Measurements from ENCODE around the gene C2orf80.
A peak's percentile ranks its signal among the peaks of the same experiment; 100 is the strongest.

DNA sequence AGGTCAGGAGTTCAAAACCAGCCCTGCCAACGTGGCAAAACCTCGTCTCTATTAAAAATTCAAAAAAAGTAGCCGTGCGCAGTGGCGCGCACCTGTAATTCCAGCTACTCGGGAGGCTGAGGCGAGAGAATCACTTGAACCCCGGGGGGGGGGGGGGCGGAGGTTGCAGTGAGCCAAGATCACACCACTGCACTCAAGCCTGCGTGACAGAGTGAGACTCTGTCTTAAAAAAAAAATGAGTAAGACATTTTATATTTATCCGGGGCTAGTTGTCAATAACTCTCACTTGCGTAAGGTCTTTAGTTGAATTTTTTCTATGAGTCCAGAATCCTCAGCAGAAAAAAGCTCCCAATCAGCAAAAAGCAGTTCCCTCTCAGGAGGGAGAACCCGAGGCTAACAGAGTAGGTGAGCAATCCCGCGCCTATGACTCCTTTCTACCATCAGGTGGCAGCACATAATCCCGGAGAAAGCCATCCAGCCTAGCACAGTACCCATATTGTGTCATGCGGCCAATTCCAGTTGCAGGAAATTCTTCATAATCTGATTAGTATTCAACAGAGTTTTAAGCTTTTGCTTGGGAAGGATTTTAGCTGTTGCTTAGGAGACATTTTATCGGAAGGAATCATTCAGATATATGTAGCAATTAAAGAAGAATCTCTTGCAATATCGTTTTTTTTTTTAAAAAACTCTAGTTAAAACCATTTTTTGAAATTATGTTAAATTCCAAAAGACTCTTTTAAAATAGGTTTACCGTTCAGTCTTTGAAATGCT, 14.6 kb downstream of the C2orf80 start:
- TF ChIP-seq, protein P1, sequence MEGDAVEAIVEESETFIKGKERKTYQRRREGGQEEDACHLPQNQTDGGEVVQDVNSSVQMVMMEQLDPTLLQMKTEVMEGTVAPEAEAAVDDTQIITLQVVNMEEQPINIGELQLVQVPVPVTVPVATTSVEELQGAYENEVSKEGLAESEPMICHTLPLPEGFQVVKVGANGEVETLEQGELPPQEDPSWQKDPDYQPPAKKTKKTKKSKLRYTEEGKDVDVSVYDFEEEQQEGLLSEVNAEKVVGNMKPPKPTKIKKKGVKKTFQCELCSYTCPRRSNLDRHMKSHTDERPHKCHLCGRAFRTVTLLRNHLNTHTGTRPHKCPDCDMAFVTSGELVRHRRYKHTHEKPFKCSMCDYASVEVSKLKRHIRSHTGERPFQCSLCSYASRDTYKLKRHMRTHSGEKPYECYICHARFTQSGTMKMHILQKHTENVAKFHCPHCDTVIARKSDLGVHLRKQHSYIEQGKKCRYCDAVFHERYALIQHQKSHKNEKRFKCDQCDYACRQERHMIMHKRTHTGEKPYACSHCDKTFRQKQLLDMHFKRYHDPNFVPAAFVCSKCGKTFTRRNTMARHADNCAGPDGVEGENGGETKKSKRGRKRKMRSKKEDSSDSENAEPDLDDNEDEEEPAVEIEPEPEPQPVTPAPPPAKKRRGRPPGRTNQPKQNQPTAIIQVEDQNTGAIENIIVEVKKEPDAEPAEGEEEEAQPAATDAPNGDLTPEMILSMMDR (IDR thresholded peaks at IDR 0.05), result peak; percentile 73 to 89 (median 80)
- TF ChIP-seq POLR2AphosphoS5 (IDR thresholded peaks at IDR 0.05), result no peak
- TF ChIP-seq POLR2A (IDR thresholded peaks at IDR 0.05), result no peak

Measured in gastroesophageal sphincter (tissue), 3 donors.